Renal cortical epithelial cell (primary cell): ENCODE results near the gene DCLK2. TPM values are rescaled to one million over a fixed set of nuclear protein-coding genes. Genes with fewer than 3 reads are reported as not detected.

Experiments used
- DNase-seq: peaks from one replicate; pipeline ENCODE4 v3.0.0-alpha.2; 2011; ENCODE audit warnings: low read depth
- total RNA-seq: library from RNA; depleted of rRNA; stranded (reverse); fragments of >200 nt; gene quantifications from 2 replicates; pipeline ENCODE4 v1.2.3, GENCODE V29; 2014

DCLK2 gene
- total RNA-seq, 1 donor from 2014 or later: 2.7 TPM

GRCh38 chr4:150069353-150069752 lies 8.9 kb upstream of the DCLK2 start:
- DNase-seq: no peak

GRCh38 chr4:150070464-150071170 lies 7.6 kb upstream of the DCLK2 start:
- no peak for DNase-seq

- DNase-seq: no peak
Measured at GRCh38 chr4:150072471-150072870, 5.8 kb upstream of the DCLK2 start.

GRCh38 chr4:150072906-150073714 lies 5.1 kb upstream of the DCLK2 start:
- DNase-seq: peak; percentile 65

DNA sequence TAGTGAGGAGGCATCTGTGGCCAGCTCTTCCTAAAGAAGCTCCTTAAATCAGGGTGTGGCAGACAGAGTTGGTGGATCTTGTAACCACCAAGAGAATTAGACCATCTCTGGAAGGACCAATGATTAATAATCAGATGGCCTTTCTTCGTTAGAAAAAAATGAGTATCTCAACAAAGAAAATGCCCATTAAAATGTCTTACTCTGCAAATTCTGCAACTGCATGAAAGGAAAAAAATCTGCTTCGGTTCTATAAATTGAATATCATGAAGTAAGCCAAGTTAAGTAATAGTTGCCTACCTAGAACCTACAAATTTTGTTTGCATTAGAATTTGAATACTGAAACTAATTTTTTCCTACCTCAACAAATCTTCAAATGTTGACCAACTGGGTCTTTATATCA lies 4.2 kb upstream of the DCLK2 start:
- DNase-seq: no peak

- no peak for DNase-seq
Measured at GRCh38 chr4:150078579-150079080, 385 bp downstream of the DCLK2 start.

GRCh38 chr4:150079081-150079581 lies 886 bp downstream of the DCLK2 start:
- DNase-seq: no peak

DNA sequence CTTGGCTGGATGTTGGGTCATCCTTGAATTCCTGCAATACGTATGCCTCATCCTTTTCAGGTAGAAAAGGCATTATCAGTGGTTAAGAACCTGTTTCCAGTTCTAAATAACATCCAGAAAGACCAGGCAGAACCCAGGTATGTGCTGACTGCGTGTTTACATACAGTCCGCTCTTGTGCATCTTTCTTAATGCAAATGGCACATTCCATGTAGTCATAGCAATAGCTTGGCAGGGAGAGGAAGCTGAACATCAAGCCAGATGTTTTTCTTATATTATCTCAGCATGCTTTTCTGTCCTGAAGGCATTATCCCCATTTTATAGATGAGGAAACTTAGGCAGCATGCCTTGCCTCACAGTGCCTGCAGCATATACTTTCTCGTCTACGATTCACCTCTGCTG lies 2.1 kb downstream of the DCLK2 start:
- no peak for DNase-seq

DNA sequence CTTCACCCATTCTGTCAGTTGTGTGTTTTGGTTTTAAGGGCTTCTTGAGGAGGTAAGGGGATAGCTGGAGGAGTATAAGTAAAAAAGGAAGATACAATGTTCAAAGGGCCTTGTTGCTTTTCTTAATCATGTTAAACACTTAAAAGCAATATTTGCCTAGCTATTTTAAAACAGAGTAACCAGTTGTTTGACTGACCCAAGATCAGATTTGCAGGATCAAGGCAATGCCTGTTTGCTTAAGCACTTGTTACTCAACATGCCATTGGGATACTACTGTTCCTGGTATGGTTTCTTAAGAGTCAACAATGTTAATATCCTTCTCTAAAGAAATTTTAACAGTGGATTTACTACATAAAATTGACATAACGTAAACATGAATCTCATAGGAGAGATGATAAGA lies 2.6 kb downstream of the DCLK2 start:
- DNase-seq: no peak

DNA sequence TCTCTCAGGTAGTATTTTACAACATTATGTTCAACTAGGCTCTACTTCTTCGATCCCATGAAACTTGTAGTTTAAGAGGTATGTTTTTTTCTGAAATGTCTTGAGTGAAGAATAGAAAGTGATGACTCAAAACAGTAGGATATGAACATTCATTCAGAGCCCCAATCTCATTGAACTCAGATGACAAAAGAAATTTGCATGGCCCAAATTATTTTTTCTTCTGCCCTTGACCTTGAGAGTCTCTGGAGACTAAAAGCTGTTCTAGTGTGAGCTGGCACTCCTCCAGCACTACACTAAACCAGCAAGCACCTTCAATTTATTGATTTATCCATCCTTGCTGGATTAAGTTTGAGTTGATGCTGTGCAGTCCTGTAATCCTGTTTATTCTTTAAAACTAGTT lies 4.0 kb downstream of the DCLK2 start:
- no peak for DNase-seq

GRCh38 chr4:150087006-150087405 lies 8.8 kb downstream of the DCLK2 start:
- DNase-seq: peak; percentile 11

- DNase-seq: no peak
Measured at GRCh38 chr4:150089732-150090131, 11.5 kb downstream of the DCLK2 start.

GRCh38 chr4:150090836-150091235 lies 12.6 kb downstream of the DCLK2 start:
- DNase-seq: no peak

DNA sequence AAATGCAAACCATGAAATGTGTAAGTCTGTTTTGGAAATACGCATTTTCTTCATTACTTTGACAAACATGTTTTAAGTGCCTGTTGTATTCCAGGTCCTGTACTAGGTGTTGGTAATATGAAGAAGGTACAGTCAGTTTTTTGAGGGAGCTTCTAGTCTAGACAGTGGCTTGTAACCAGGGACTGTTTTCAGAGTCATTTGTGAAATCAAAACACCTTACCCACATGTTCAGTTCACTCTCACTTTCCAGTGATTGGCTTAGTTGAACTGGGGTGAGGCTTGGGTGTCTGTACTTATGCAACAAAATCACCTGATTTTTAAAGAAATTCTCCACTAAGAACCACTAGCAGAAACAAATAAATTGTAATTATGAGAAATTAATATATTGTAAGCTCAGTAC lies 16.4 kb downstream of the DCLK2 start:
- DNase-seq: no peak

GRCh38 chr4:150096625-150097024 lies 18.4 kb downstream of the DCLK2 start:
- no peak for DNase-seq

GRCh38 chr4:150098214-150098613 lies 20.0 kb downstream of the DCLK2 start:
- no peak for DNase-seq

GRCh38 chr4:150104404-150105027 lies 26.3 kb downstream of the DCLK2 start:
- no peak for DNase-seq

DNA sequence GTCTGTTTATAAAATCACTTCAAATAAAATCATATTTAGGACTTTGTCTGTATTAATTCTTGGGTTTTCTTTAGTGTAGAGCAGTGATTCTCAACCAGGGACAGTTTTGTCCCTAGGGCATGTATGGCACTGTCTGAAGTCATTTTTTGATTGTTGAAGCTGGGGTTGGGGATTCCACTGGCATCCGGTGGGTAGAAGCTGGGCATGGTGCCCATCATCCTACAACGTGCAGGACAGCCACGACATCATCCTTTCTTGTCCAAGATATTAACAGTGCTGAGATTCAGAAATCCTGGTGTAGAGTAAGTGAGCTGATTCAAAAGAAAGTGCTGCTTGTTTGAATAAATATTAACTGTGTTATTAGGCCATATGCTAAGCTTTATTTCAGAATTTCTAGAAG lies 28.6 kb downstream of the DCLK2 start:
- no peak for DNase-seq

DNA sequence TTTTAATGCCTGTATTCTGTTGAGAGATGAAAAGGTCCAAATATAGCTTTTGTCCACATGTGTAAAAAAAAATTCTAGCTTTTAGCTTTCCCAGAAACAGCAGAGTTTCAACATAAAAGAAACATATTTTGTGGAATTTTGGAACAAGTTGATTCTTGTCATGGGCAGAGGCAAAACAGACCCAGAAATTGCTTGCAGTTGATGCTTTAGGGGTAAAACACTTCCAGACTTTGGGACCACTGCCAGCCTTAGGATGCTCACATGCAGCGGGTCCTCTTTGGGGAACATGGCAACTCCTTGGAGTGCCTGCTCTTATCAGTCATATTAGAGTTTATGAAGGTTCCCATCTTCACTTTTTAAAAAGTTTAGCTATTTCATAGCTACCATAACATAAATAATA lies 30.4 kb downstream of the DCLK2 start:
- DNase-seq: no peak

DNA sequence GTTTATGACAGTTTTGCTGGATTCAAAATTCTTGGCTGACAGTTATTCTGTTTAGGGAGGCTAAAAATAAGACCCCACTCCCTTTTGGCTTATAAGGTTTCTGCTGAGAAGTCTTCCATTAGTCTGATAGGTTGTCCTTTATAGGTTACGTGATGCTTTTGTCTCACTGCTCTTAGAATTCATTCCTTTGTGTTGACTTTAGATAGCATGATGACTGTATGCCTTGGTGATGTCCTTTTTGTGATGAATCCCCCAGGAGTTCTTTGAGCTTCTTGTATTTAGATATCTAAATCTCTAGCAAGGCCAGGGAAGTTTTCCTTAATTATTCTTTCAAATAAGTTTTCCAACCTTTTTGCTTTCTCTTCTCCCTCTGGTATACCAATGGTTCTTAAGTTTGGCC lies 36.4 kb downstream of the DCLK2 start:
- DNase-seq: no peak

DNA sequence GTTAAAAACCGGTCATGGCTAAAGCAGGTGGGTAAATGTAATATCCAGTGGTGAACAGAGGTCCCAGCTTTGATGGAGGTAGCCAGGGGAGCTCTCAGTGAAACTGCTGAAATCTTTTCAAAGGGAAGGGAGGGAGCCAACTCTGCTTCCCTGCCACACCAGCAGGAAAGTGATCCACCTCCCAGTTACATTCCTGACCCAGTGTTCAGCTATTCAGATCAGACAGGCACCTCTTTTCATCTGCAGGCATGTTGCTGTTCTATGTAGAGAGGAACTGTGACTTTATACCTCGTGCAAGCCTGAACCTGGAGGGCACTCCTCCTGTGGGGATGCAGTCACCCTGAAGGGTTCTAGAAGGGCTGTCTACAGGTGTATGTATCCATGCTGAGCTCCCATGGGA lies 37.6 kb downstream of the DCLK2 start:
- DNase-seq: no peak

DNA sequence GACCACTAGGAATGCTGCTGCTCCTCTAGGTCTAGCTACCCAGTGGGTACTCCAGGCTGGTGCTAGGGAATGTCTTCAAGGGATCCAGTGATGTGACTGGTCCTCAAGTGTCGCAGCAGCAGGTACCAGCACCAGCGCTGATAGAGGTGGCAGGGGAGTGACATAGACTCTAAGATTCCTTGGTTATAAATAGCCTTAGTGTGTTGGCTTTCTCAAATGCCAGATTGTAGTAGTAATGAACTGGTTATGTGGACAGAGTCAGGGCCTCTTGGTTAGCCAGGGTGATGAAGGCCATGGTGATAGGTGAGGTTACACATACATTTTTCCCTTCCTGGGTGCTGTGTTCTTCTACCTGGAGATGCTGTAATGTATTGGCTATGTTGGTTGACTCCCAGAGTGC lies 38.3 kb downstream of the DCLK2 start:
- DNase-seq: no peak

DNA sequence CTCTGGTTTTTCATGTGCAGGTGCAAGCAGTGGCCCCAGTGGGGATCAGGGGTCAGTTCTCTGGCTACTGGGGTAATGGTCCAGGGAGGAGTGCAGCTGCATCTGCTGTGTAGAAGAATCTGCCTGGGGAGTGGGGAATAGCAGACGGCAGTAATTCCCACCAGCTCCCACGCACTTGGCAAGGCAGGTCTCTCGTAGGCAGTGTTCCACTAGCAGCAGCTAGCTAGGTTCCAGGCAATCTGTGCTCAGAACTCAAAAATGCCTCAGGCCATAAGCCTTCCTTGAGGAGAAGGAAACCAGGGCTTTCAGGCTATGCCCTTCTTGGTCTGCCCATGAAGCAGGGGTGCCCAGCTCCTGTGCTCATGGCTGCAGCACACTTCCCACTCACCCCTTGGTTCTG lies 38.8 kb downstream of the DCLK2 start:
- DNase-seq: peak; percentile 28
